ENCODE data around the gene PXMP4. TPM values are rescaled to one million over a fixed set of nuclear protein-coding genes. Genes with fewer than 3 reads are reported as not detected.

PXMP4 gene
- total RNA-seq, 2 donors from 2014 or later = 13.2 to 18.1 TPM

GRCh38 chr20:33659341-33660034 is 60.6 kb downstream of the PXMP4 start:
- Histone ChIP-seq H3K27ac (no peak overlapping the region), H3K36me3 (no peaks in the 10 kb centered on the region), H3K4me1 (no peaks in the 10 kb centered on the region), H3K9ac (ENCODE audit: low read depth in 2 of 2, low read length in 2 of 2) (no peak overlapping the region), H3K27me3 (no peaks in the 10 kb centered on the region), H3K9me3 (no peaks in the 10 kb centered on the region), H3K4me3 (no peak overlapping the region)
- no peak for TF ChIP-seq CTCF (IDR thresholded peaks at IDR 0.05)
- DNase-seq = peak; percentile 17
- intact Hi-C loops (cut with DNase I) = no loop called here

- TF ChIP-seq CTCF (IDR thresholded peaks at IDR 0.05) = no peak
- no peak overlapping the region for H3K27ac ChIP-seq
- no peaks in the 10 kb centered on the region for H3K27me3 ChIP-seq
- intact Hi-C loops (cut with DNase I) = no loop called here
- H3K4me3 ChIP-seq = no peak overlapping the region
- H3K36me3 ChIP-seq = no peaks in the 10 kb centered on the region
- no peaks in the 10 kb centered on the region for H3K9me3 ChIP-seq
- DNase-seq = no peak
- peaks cover under 1% of the 10 kb centered on the region for H3K4me1 ChIP-seq
- H3K9ac ChIP-seq (ENCODE audit: low read depth in 2 of 2, low read length in 2 of 2) = no peak overlapping the region
Observed at GRCh38 chr20:33658929-33659328, 61.2 kb downstream of the PXMP4 start.

GRCh38 chr20:33658510-33658909 is 61.6 kb downstream of the PXMP4 start:
- H3K36me3 ChIP-seq = no peaks in the 10 kb centered on the region
- H3K4me1 ChIP-seq = peaks cover 5% of the 10 kb centered on the region
- no peaks in the 10 kb centered on the region for H3K27me3 ChIP-seq
- no peak overlapping the region for H3K9ac ChIP-seq (ENCODE audit: low read depth in 2 of 2, low read length in 2 of 2)
- no peaks in the 10 kb centered on the region for H3K9me3 ChIP-seq
- intact Hi-C loops (cut with DNase I) = no loop called here
- TF ChIP-seq CTCF (IDR thresholded peaks at IDR 0.05) = no peak
- H3K27ac ChIP-seq = no peak overlapping the region
- no peak overlapping the region for H3K4me3 ChIP-seq
- no peak for DNase-seq

- H3K4me3 ChIP-seq = no peak overlapping the region
- TF ChIP-seq CTCF (IDR thresholded peaks at IDR 0.05) = no peak
- no peak for DNase-seq
- intact Hi-C loops (cut with DNase I) = no loop called here
- H3K36me3 ChIP-seq = no peaks in the 10 kb centered on the region
- no peak overlapping the region for H3K27ac ChIP-seq
- no peaks in the 10 kb centered on the region for H3K9me3 ChIP-seq
- no peak overlapping the region for H3K9ac ChIP-seq (ENCODE audit: low read depth in 2 of 2, low read length in 2 of 2)
- no peaks in the 10 kb centered on the region for H3K27me3 ChIP-seq
- peaks cover 6% of the 10 kb centered on the region for H3K4me1 ChIP-seq
Observed at GRCh38 chr20:33657704-33658095, 62.4 kb downstream of the PXMP4 start.

GRCh38 chr20:33656783-33657703 is 63.1 kb downstream of the PXMP4 start:
- intact Hi-C loops (cut with DNase I) = no loop called here
- H3K4me1 ChIP-seq = peaks cover 6% of the 10 kb centered on the region
- H3K9ac ChIP-seq (ENCODE audit: low read depth in 2 of 2, low read length in 2 of 2) = no peak overlapping the region
- TF ChIP-seq CTCF (IDR thresholded peaks at IDR 0.05) = no peak
- H3K27ac ChIP-seq = no peak overlapping the region
- no peaks in the 10 kb centered on the region for H3K36me3 ChIP-seq
- DNase-seq = no peak
- H3K27me3 ChIP-seq = no peaks in the 10 kb centered on the region
- no peaks in the 10 kb centered on the region for H3K9me3 ChIP-seq
- H3K4me3 ChIP-seq = no peak overlapping the region
